HUDEP-2 (cell line): ENCODE results near the gene CPXM1.
A peak's percentile ranks its signal among the peaks of the same experiment; 100 is the strongest.
"Not testable (repeated sequence)": the region's sequence is repeated elsewhere in the genome, so short reads cannot be mapped to it uniquely, and the experiment has no call there.

Experiments used
- DNase-seq, 76 experiments: peaks; one replicate each; lab custom pipeline; 2025; ENCODE audit not compliant: unreplicated experiment in 76 of 76; lab: John Stamatoyannopoulos, UW

The CPXM1 gene

GRCh38 chr20:2825761-2826160 lies 25.3 kb upstream of the CPXM1 start:
- no peak for DNase-seq

- DNase-seq = no peak
Observed at GRCh38 chr20:2822073-2822472, 21.6 kb upstream of the CPXM1 start.

- no peak for DNase-seq
Observed at GRCh38 chr20:2820896-2821869, 20.8 kb upstream of the CPXM1 start.

- DNase-seq = no peak
Observed at GRCh38 chr20:2820084-2820895, 19.9 kb upstream of the CPXM1 start.

- DNase-seq = no peak
Observed at GRCh38 chr20:2817891-2818595, 17.6 kb upstream of the CPXM1 start.

- no peak for DNase-seq
Observed at GRCh38 chr20:2817341-2817726, 16.9 kb upstream of the CPXM1 start.

GRCh38 chr20:2816583-2817340 lies 16.3 kb upstream of the CPXM1 start:
- DNase-seq = peak in 4 of 76 experiments; percentile 5 to 15 (median 14)

- no peak for DNase-seq
Observed at GRCh38 chr20:2816030-2816582, 15.7 kb upstream of the CPXM1 start, which contains the start of gene TMEM239. TSS of gene TMEM239 (plus strand) at chr20:2816364. CDS start at chr20:2816555, 191 bp downstream.

GRCh38 chr20:2815242-2815900 lies 14.9 kb upstream of the CPXM1 start:
- no peak for DNase-seq

GRCh38 chr20:2814587-2815051 lies 14.2 kb upstream of the CPXM1 start, which contains the start of gene C20orf141:
TSS of gene C20orf141 (plus strand) at chr20:2814987. CDS start at chr20:2815185, 198 bp downstream.
- DNase-seq = peak in 4 of 76 experiments; percentile 9 to 29 (median 15)

- no peak for DNase-seq
Observed at GRCh38 chr20:2814076-2814475, 13.6 kb upstream of the CPXM1 start.

GRCh38 chr20:2812189-2812588 lies 11.8 kb upstream of the CPXM1 start:
- no peak for DNase-seq

- DNase-seq = no peak
Observed at GRCh38 chr20:2809690-2810089, 9.3 kb upstream of the CPXM1 start.

GRCh38 chr20:2807929-2808328 lies 7.5 kb upstream of the CPXM1 start:
- not testable (repeated sequence) for DNase-seq

GRCh38 chr20:2807019-2807418 lies 6.6 kb upstream of the CPXM1 start:
- DNase-seq = peak in 5 of 76 experiments; percentile 9 to 43 (median 25)

GRCh38 chr20:2806351-2806701 lies 5.9 kb upstream of the CPXM1 start:
- DNase-seq = no peak

GRCh38 chr20:2805689-2806350 lies 5.4 kb upstream of the CPXM1 start:
- DNase-seq = no peak

GRCh38 chr20:2804852-2805688 lies 4.6 kb upstream of the CPXM1 start:
- DNase-seq = no peak
